ENCODE results near the gene NOL6. TPM values are rescaled to one million over a fixed set of nuclear protein-coding genes. Genes with fewer than 3 reads are reported as not detected.

NOL6 gene
- total and polyA plus RNA-seq, 2 of the 13 experiments (the other 11 are each of a cell fraction or from before 2014, with no cell fraction given), result 17.0 to 30.2 TPM

- TF ChIP-seq EP300 (IDR thresholded peaks at IDR 0.05; ENCODE audit: low read depth in 2 of 2, low read length in 2 of 2), result peak in 1 of 2 experiments; percentile 61; a peak in 1 of 4 replicates
- no peak for TF ChIP-seq EP300 (CRISPR knock-in tag; IDR thresholded peaks at IDR 0.05; ENCODE audit: borderline replicate concordance)
- peak in 1 of 2 experiments; percentile 31; a peak in 1 of 4 replicates for TF ChIP-seq REST (IDR thresholded peaks at IDR 0.05; ENCODE audit: borderline replicate concordance in 1 of 2, low read depth in 1 of 2, low read length in 2 of 2)
- 0 out of 2 replicates have a peak, but pooled peaks have one; percentile 18 for TF ChIP-seq MEF2D (CRISPR knock-in tag; IDR thresholded peaks at IDR 0.05)
- TF ChIP-seq RAD21 (CRISPR knock-in tag; IDR thresholded peaks at IDR 0.05), result no peak
- TF ChIP-seq U2AF1 (optimal IDR thresholded peaks at IDR 0.05; ENCODE audit: low read depth, low read length), result no peak
- no peak for TF ChIP-seq ZBTB43 (CRISPR knock-in tag; conservative IDR thresholded peaks at IDR 0.05)
- TF ChIP-seq ZFAT (CRISPR knock-in tag; conservative IDR thresholded peaks at IDR 0.05), result no peak
- TF ChIP-seq, protein P1, sequence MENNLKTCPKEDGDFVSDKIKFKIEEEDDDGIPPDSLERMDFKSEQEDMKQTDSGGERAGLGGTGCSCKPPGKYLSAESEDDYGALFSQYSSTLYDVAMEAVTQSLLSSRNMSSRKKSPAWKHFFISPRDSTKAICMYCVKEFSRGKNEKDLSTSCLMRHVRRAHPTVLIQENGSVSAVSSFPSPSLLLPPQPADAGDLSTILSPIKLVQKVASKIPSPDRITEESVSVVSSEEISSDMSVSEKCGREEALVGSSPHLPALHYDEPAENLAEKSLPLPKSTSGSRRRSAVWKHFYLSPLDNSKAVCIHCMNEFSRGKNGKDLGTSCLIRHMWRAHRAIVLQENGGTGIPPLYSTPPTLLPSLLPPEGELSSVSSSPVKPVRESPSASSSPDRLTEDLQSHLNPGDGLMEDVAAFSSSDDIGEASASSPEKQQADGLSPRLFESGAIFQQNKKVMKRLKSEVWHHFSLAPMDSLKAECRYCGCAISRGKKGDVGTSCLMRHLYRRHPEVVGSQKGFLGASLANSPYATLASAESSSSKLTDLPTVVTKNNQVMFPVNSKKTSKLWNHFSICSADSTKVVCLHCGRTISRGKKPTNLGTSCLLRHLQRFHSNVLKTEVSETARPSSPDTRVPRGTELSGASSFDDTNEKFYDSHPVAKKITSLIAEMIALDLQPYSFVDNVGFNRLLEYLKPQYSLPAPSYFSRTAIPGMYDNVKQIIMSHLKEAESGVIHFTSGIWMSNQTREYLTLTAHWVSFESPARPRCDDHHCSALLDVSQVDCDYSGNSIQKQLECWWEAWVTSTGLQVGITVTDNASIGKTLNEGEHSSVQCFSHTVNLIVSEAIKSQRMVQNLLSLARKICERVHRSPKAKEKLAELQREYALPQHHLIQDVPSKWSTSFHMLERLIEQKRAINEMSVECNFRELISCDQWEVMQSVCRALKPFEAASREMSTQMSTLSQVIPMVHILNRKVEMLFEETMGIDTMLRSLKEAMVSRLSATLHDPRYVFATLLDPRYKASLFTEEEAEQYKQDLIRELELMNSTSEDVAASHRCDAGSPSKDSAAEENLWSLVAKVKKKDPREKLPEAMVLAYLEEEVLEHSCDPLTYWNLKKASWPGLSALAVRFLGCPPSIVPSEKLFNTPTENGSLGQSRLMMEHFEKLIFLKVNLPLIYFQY (CRISPR knock-in tag; IDR thresholded peaks at IDR 0.05; ENCODE audit: borderline replicate concordance), result no peak
- no peak for TF ChIP-seq PREB (CRISPR knock-in tag; IDR thresholded peaks at IDR 0.05)
- TF ChIP-seq ZNF839 (CRISPR knock-in tag; IDR thresholded peaks at IDR 0.05; ENCODE audit: borderline replicate concordance), result no peak
- no peak for TF ChIP-seq ELK4 (CRISPR knock-in tag; IDR thresholded peaks at IDR 0.05; ENCODE audit: borderline replicate concordance)
- no peak for TF ChIP-seq MIXL1 (CRISPR knock-in tag; IDR thresholded peaks at IDR 0.05)
- TF ChIP-seq SNRNP70 (IDR thresholded peaks at IDR 0.05; ENCODE audit: low read depth, low read length), result no peak
- TF ChIP-seq ZFP82 (CRISPR knock-in tag; IDR thresholded peaks at IDR 0.05; ENCODE audit: borderline replicate concordance), result no peak
Observed at GRCh38 chr9:33425128-33425533, 48.6 kb downstream of the NOL6 start (continued).

Data from HepG2 (cell line).